Keratinocyte (primary cell): Measurements from ENCODE around the gene LTBR. TPM values are rescaled to one million over a fixed set of nuclear protein-coding genes. Genes with fewer than 3 reads are reported as not detected.
A peak's percentile ranks its signal among the peaks of the same experiment; 100 is the strongest.

Experiments used
- DNase-seq: peaks from one replicate; pipeline ENCODE4 v3.0.0-alpha.2; 2011; ENCODE audit warnings: low read depth, missing footprints, low spot score
- FAIRE-seq: peaks from 2 replicates; lab custom pipeline; 2011; peaks lifted over from hg19 to GRCh38; lab: Jason Lieb, UNC
- H2AFZ ChIP-seq: 2 replicates; pipeline ENCODE4 v1.6.0; 2012; ENCODE audit warnings: low read length, control low read depth, inconsistent platforms; ENCODE audit not compliant: control insufficient read depth
- H3K27ac ChIP-seq: 2 replicates; pipeline ENCODE4 v1.5.1; 2011; ENCODE audit warnings: low read length; ENCODE audit not compliant: control insufficient read depth, insufficient read depth
- H3K27me3 ChIP-seq: 3 replicates; pipeline ENCODE4 v1.6.0; 2011; ENCODE audit warnings: low read length; ENCODE audit not compliant: control insufficient read depth, insufficient read depth; ENCODE audit errors: extremely low read depth
- H3K36me3 ChIP-seq, 2 experiments: 2 replicates in 1 of 2; 3 replicates in 1 of 2; pipeline ENCODE4 v1.5.1; 2011; ENCODE audit warnings: low read length in 2 of 2, mild to moderate bottlenecking in 1 of 2; ENCODE audit not compliant: control insufficient read depth in 2 of 2, insufficient read depth in 2 of 2; ENCODE audit errors: extremely low read depth in 1 of 2
- H3K4me1 ChIP-seq: 3 replicates; pipeline ENCODE4 v1.5.1; 2011; ENCODE audit warnings: low read length; ENCODE audit not compliant: control insufficient read depth, insufficient read depth; ENCODE audit errors: extremely low read depth
- H3K4me2 ChIP-seq: 3 replicates; pipeline ENCODE4 v1.6.0; 2011; ENCODE audit warnings: low read depth, low read length; ENCODE audit not compliant: control insufficient read depth, insufficient read depth; ENCODE audit errors: extremely low read depth
- H3K4me3 ChIP-seq, 3 experiments: fragments of 200-600 bp in 1 of 3; sonication (generic) in 1 of 3; 2 replicates in 2 of 3; 3 replicates in 1 of 3; pipeline ENCODE4 v1.5.1; 2011 to 2016; ENCODE audit warnings: low read length in 3 of 3, mild to moderate bottlenecking in 3 of 3, control low read depth in 2 of 3, inconsistent platforms in 1 of 3, low read depth in 1 of 3, mixed read lengths in 1 of 3, mixed run types in 1 of 3, moderate library complexity in 1 of 3; ENCODE audit not compliant: control insufficient read depth in 2 of 3, insufficient read depth in 2 of 3; ENCODE audit errors: extremely low read depth in 1 of 3
- H3K79me2 ChIP-seq: 2 replicates; pipeline ENCODE4 v1.6.0; 2012; ENCODE audit warnings: low read length; ENCODE audit not compliant: control insufficient read depth, insufficient read depth
- H3K9ac ChIP-seq: 3 replicates; pipeline ENCODE4 v1.6.0; 2011; ENCODE audit warnings: low read length; ENCODE audit not compliant: control insufficient read depth, insufficient read depth; ENCODE audit errors: extremely low read depth
- H3K9me1 ChIP-seq: 3 replicates; pipeline ENCODE4 v1.6.0; 2011; ENCODE audit warnings: low read length; ENCODE audit not compliant: control insufficient read depth, insufficient read depth; ENCODE audit errors: extremely low read depth
- H3K9me3 ChIP-seq: 2 replicates; pipeline ENCODE4 v1.5.1; 2012; ENCODE audit warnings: low read depth, low read length; ENCODE audit not compliant: control insufficient read depth
- H4K20me1 ChIP-seq: 3 replicates; pipeline ENCODE4 v1.6.0; 2011; ENCODE audit warnings: low read length; ENCODE audit not compliant: control insufficient read depth, insufficient read depth; ENCODE audit errors: extremely low read depth
- CTCF ChIP-seq, 3 experiments: IDR thresholded peaks in 1 of 3; conservative IDR thresholded peaks in 1 of 3; optimal IDR thresholded peaks in 1 of 3; 2 replicates in 2 of 3; 3 replicates in 1 of 3; pipeline versions ENCODE3 to v1.5.1; 2011; ENCODE audit warnings: low read length in 3 of 3, mild to moderate bottlenecking in 3 of 3, moderate library complexity in 2 of 3, control low read depth in 1 of 3, inconsistent platforms in 1 of 3; ENCODE audit not compliant: insufficient read depth in 2 of 3; ENCODE audit errors: extremely low read depth in 1 of 3
- EZH2 ChIP-seq: IDR thresholded peaks from one replicate; pipeline ENCODE4 v1.6.1; 2012; ENCODE audit warnings: inconsistent platforms, mild to moderate bottlenecking, low read length, moderate library complexity
- dilution Hi-C: fragments of 300-500 bp; cut with MboI; formaldehyde crosslinking; loops from one replicate; pipeline ENCODE4 v1.7.0; 2020; ENCODE audit warnings: low sequenced_read_pairs; ENCODE audit not compliant: extremely low pct_ligation_motif_present
- polyA plus RNA-seq, 5 experiments: library from polyadenylated mRNA; depleted of rRNA in 3 of 5; stranded (reverse) in 3 of 5; stranded (forward) in 1 of 5; unstranded in 1 of 5; fragments of >200 nt; gene quantifications; 1 replicate in 1 of 5; 2 replicates in 3 of 5; 3 replicates in 1 of 5; pipeline versions ENCODE4 v1.2.1 to v1.2.3, GENCODE V29; 2011 to 2012; ENCODE audit warnings: missing spikeins in 2 of 5, low read depth in 1 of 5, low replicate concordance in 1 of 5

LTBR gene
- polyA plus RNA-seq, 1 donor (not counting 4 experiments of a cell fraction or from before 2014, with no cell fraction given), result 42.7 TPM

- peaks cover 23% of the 10 kb centered on the region for H3K4me1 ChIP-seq
- no peaks in the 10 kb centered on the region for H3K36me3 ChIP-seq
- peak; percentile 51 for FAIRE-seq
Measured at GRCh38 chr12:6345319-6346091, 38.5 kb upstream of the LTBR start.

GRCh38 chr12:6346235-6346832, 37.6 kb upstream of the LTBR start:
- no peak overlapping the region for H3K27ac ChIP-seq
- peaks cover 23% of the 10 kb centered on the region for H3K4me1 ChIP-seq
- H3K9me3 ChIP-seq, result no peaks in the 10 kb centered on the region
- no peaks in the 10 kb centered on the region for H3K9me1 ChIP-seq
- no peak overlapping the region for H2AFZ ChIP-seq
- no peak overlapping the region for H3K9ac ChIP-seq
- no peaks in the 10 kb centered on the region for H3K27me3 ChIP-seq
- DNase-seq (no peak), FAIRE-seq (no peak)
- H3K36me3 ChIP-seq, result no peaks in the 10 kb centered on the region
- TF ChIP-seq CTCF (optimal IDR thresholded peaks at IDR 0.05 in 1 of 3, IDR thresholded peaks at IDR 0.05 in 1 of 3, conservative IDR thresholded peaks at IDR 0.05 in 1 of 3; ENCODE audit: extremely low read depth in 1 of 3, insufficient read depth in 2 of 3, low read length in 3 of 3) (no peak), EZH2 (no peak)
- no peak overlapping the region for H3K4me3 ChIP-seq
- no peaks in the 10 kb centered on the region for H4K20me1 ChIP-seq
- H3K4me2 ChIP-seq, result no peak overlapping the region
- dilution Hi-C loops, result no loop called here
- peaks cover 6% of the 10 kb centered on the region for H3K79me2 ChIP-seq

More at GRCh38 chr12:6345319-6346091, 38.5 kb upstream of the LTBR start:
- dilution Hi-C loops, result no loop called here
- Histone ChIP-seq H2AFZ (no peak overlapping the region), H3K9ac (no peak overlapping the region), H3K4me2 (peak overlapping the region; percentile 23), H4K20me1 (no peaks in the 10 kb centered on the region), H3K27me3 (no peaks in the 10 kb centered on the region), H3K4me3 (no peak overlapping the region), H3K27ac (peak overlapping the region; percentile 3), H3K9me1 (no peaks in the 10 kb centered on the region), H3K79me2 (peaks cover 14% of the 10 kb centered on the region), H3K9me3 (no peaks in the 10 kb centered on the region)
- TF ChIP-seq EZH2 (no peak), CTCF (optimal IDR thresholded peaks at IDR 0.05 in 1 of 3, IDR thresholded peaks at IDR 0.05 in 1 of 3, conservative IDR thresholded peaks at IDR 0.05 in 1 of 3; ENCODE audit: extremely low read depth in 1 of 3, insufficient read depth in 2 of 3, low read length in 3 of 3) (no peak)
- peak; percentile 83 for DNase-seq
